Panc1 (cell line): ENCODE data around the gene ADAMTS6. TPM values are rescaled to one million over a fixed set of nuclear protein-coding genes. Genes with fewer than 3 reads are reported as not detected.

Source experiments
- ATAC-seq: fragments of 200-7000 bp; cut with Tn5 transposase; 2 replicates; pipeline ENCODE4 v1.9.1; 2020; ENCODE audit warnings: mild to moderate bottlenecking, moderate library complexity
- BruUV-seq: library from RNA; stranded (reverse); fragments of 400-500 nt; replicated peaks from 2 replicates; lab custom pipeline; 2021; lab: Mats Ljungman, UMichigan
- CTCF ChIA-PET: fragments of 300-600 bp; sonication (Branson Sonifier 250); formaldehyde crosslinking; loops from one replicate; lab custom pipeline; 2022; ENCODE audit warnings: antibody characterized with exemption; lab: Charles Lee
- POLR2A ChIA-PET: fragments of 300-600 bp; sonication (Branson Sonifier 250); formaldehyde crosslinking; loops from one replicate; lab custom pipeline; 2022; ENCODE audit warnings: antibody characterized with exemption; lab: Charles Lee
- DNase-seq: peaks from one replicate; pipeline ENCODE4 v3.0.0-alpha.2; 2010; ENCODE audit warnings: low read depth, low spot score
- H3K27ac ChIP-seq: 2 replicates; pipeline ENCODE4 v1.5.1; 2011; ENCODE audit warnings: mild to moderate bottlenecking, low read length, inconsistent platforms
- H3K27me3 ChIP-seq: fragments of 200-500 bp; sonication (Bioruptor generic); 2 replicates; pipeline ENCODE4 v1.6.0; 2014; ENCODE audit warnings: low read length, inconsistent platforms; ENCODE audit not compliant: control insufficient read depth, insufficient read depth
- H3K36me3 ChIP-seq: fragments of 200-500 bp; sonication (Bioruptor generic); 2 replicates; pipeline ENCODE4 v1.5.1; 2014; ENCODE audit warnings: inconsistent platforms, mild to moderate bottlenecking, low read length, moderate library complexity; ENCODE audit not compliant: control insufficient read depth, insufficient read depth
- H3K4me1 ChIP-seq: 2 replicates; pipeline ENCODE4 v1.5.1; 2011; ENCODE audit warnings: inconsistent platforms, mild to moderate bottlenecking, low read length, moderate library complexity; ENCODE audit not compliant: control insufficient read depth, insufficient read depth
- H3K4me3 ChIP-seq, 2 experiments: 2 replicates each; pipeline ENCODE4 v1.5.1; 2011 to 2012; ENCODE audit warnings: low read depth in 2 of 2, low read length in 2 of 2, mild to moderate bottlenecking in 2 of 2, inconsistent platforms in 1 of 2, moderate library complexity in 1 of 2
- H3K9me3 ChIP-seq: fragments of 200-500 bp; sonication (Bioruptor generic); 2 replicates; pipeline ENCODE4 v1.5.1; 2014; ENCODE audit warnings: low read depth, mild to moderate bottlenecking, inconsistent platforms, low read length, moderate library complexity; ENCODE audit not compliant: control insufficient read depth, insufficient read depth
- CTCF ChIP-seq: fragments of 450-650 bp; IDR thresholded peaks from 2 replicates; pipeline ENCODE4 v1.5.1; 2017; ENCODE audit warnings: mild to moderate bottlenecking
- POLR2AphosphoS5 ChIP-seq: IDR thresholded peaks from 2 replicates; pipeline ENCODE4 v1.6.1; 2012; ENCODE audit warnings: mild to moderate bottlenecking, low read depth, low read length, moderate library complexity
- REST ChIP-seq, 2 experiments: IDR thresholded peaks; 2 replicates each; pipeline ENCODE4 v1.6.1; 2011 to 2012; ENCODE audit warnings: low read depth in 2 of 2, control low read depth in 1 of 2, low read length in 1 of 2, mild to moderate bottlenecking in 1 of 2, moderate library complexity in 1 of 2; ENCODE audit not compliant: insufficient read depth in 1 of 2
- SIN3A ChIP-seq: IDR thresholded peaks from 2 replicates; pipeline ENCODE4 v1.6.1; 2012; ENCODE audit warnings: low read depth, mild to moderate bottlenecking, low read length, moderate library complexity, borderline replicate concordance; ENCODE audit not compliant: insufficient read depth
- TCF7L2 ChIP-seq: IDR thresholded peaks from 2 replicates; pipeline ENCODE4 v1.6.1; 2011; ENCODE audit warnings: mild to moderate bottlenecking, low read depth, low read length, inconsistent platforms
- in situ Hi-C: cut with HindIII; loops from 2 replicates; pipeline ENCODE4 v1.10.0; 2016; ENCODE audit warnings: low sequenced_read_pairs, low pct_unique_long_range_greater_than_20kb
- intact Hi-C: fragments of 100-400 bp; cut with micrococcal nuclease; formaldehyde crosslinking; loops from one replicate; pipeline ENCODE4 v1.10.0; 2022; ENCODE audit not compliant: unreplicated experiment
- total RNA-seq: library from RNA; stranded (reverse); gene quantifications from one replicate; pipeline ENCODE4 v1.2.1, GENCODE V29; 2021; ENCODE audit not compliant: unreplicated experiment

ADAMTS6 gene
- total RNA-seq, 1 experiment from 2014 or later, result 0.64 TPM

GRCh38 chr5:65271906-65272305, 209.8 kb downstream of the ADAMTS6 start:
- ChIA-PET POLR2A (no interaction called here), CTCF (no interaction called here)
- no peak overlapping the region for H3K27ac ChIP-seq
- intact Hi-C loops (no loop called here), in situ Hi-C loops (no loop called here)
- no peak for TF ChIP-seq TCF7L2
- no peak for TF ChIP-seq POLR2AphosphoS5
- no peak for TF ChIP-seq CTCF
- no peak for TF ChIP-seq REST (IDR thresholded peaks at IDR 0.05; ENCODE audit: insufficient read depth in 1 of 2, low read depth in 2 of 2, low read length in 1 of 2)
- no peak for TF ChIP-seq SIN3A
- no TSS peak for BruUV-seq
- DNase-seq (no peak), ATAC-seq (no peak)
- no peaks in the 10 kb centered on the region; the same call in 1 of the 2 replicates for H3K27me3 ChIP-seq
- no peak overlapping the region for H3K4me3 ChIP-seq
- no peaks in the 10 kb centered on the region for H3K4me1 ChIP-seq
- H3K9me3 ChIP-seq, result no peaks in the 10 kb centered on the region
- no peaks in the 10 kb centered on the region for H3K36me3 ChIP-seq

- POLR2A ChIA-PET, result no interaction called here
- no TSS peak for BruUV-seq
- Histone ChIP-seq H3K36me3 (no peaks in the 10 kb centered on the region), H3K4me1 (no peaks in the 10 kb centered on the region), H3K27me3 (no peaks in the 10 kb centered on the region; the same call in 1 of the 2 replicates), H3K4me3 (no peak overlapping the region), H3K27ac (no peak overlapping the region), H3K9me3 (no peaks in the 10 kb centered on the region)
- no peak for DNase-seq
- TF ChIP-seq SIN3A (no peak), CTCF (no peak), POLR2AphosphoS5 (no peak), TCF7L2 (no peak), REST (IDR thresholded peaks at IDR 0.05; ENCODE audit: insufficient read depth in 1 of 2, low read depth in 2 of 2, low read length in 1 of 2) (no peak)
- CTCF ChIA-PET, result no interaction called here
- no peak for ATAC-seq
- in situ Hi-C loops, result no loop called here
- intact Hi-C loops, result no loop called here
Observed at GRCh38 chr5:65268525-65268924, 213.2 kb downstream of the ADAMTS6 start.
